HEK293 (cell line): ENCODE measurements around the gene DPY19L3.

Experiments used
- BCL11B ChIP-seq: fragments of 450-650 bp; formaldehyde crosslinking; IDR thresholded peaks from 2 replicates; pipeline ENCODE4 v1.5.1; 2016; ENCODE audit warnings: low read depth, missing biosample characterization, missing genetic modification characterization
- GLIS1 ChIP-seq: fragments of 450-650 bp; formaldehyde crosslinking; IDR thresholded peaks from 2 replicates; pipeline ENCODE4 v1.5.1; 2016; ENCODE audit warnings: missing biosample characterization, missing genetic modification characterization
- HOXC10 ChIP-seq: sonication (generic); formaldehyde crosslinking; IDR thresholded peaks from 2 replicates; pipeline ENCODE4 v1.8.1; 2023; ENCODE audit warnings: mild to moderate bottlenecking, missing genetic modification reagents
- INSM2 ChIP-seq: fragments of 450-650 bp; formaldehyde crosslinking; IDR thresholded peaks from 2 replicates; pipeline ENCODE4 v1.5.1; 2016; ENCODE audit warnings: missing biosample characterization, missing genetic modification characterization
- MZF1 ChIP-seq: fragments of 450-650 bp; formaldehyde crosslinking; IDR thresholded peaks from 2 replicates; pipeline ENCODE4 v1.5.1; 2017; ENCODE audit warnings: missing biosample characterization, missing genetic modification characterization, borderline replicate concordance
- PRDM2 ChIP-seq: fragments of 450-650 bp; formaldehyde crosslinking; IDR thresholded peaks from 2 replicates; pipeline ENCODE4 v1.5.1; 2016; ENCODE audit warnings: missing biosample characterization, missing genetic modification characterization, borderline replicate concordance
- TRIM28 ChIP-seq: IDR thresholded peaks from 2 replicates; pipeline ENCODE4 v1.6.1; 2011; ENCODE audit warnings: low read length, control low read depth, borderline replicate concordance
- TSHZ1 ChIP-seq: fragments of 450-650 bp; formaldehyde crosslinking; IDR thresholded peaks from 2 replicates; pipeline ENCODE4 v1.5.1; 2016; ENCODE audit warnings: missing biosample characterization, missing genetic modification characterization, borderline replicate concordance
- WT1 ChIP-seq: fragments of 450-650 bp; formaldehyde crosslinking; IDR thresholded peaks from 2 replicates; pipeline ENCODE4 v1.5.1; 2016; ENCODE audit warnings: missing biosample characterization, missing genetic modification characterization
- ZBTB21 ChIP-seq: fragments of 450-650 bp; formaldehyde crosslinking; IDR thresholded peaks from 2 replicates; pipeline ENCODE4 v1.5.1; 2017; ENCODE audit warnings: missing biosample characterization, missing genetic modification characterization
- ZBTB7A ChIP-seq: fragments of 450-650 bp; formaldehyde crosslinking; IDR thresholded peaks from 2 replicates; pipeline ENCODE4 v1.5.1; 2016; ENCODE audit warnings: low read depth, missing biosample characterization, missing genetic modification characterization
- ZNF18 ChIP-seq: fragments of 450-650 bp; formaldehyde crosslinking; IDR thresholded peaks from 2 replicates; pipeline ENCODE4 v1.5.1; 2016; ENCODE audit warnings: missing biosample characterization, missing genetic modification characterization
- ZNF266 ChIP-seq: fragments of 450-650 bp; formaldehyde crosslinking; IDR thresholded peaks from 2 replicates; pipeline ENCODE4 v1.5.1; 2016; ENCODE audit warnings: missing biosample characterization, missing genetic modification characterization, low read depth
- ZNF292 ChIP-seq: fragments of 450-650 bp; formaldehyde crosslinking; IDR thresholded peaks from 2 replicates; pipeline ENCODE4 v1.5.1; 2016; ENCODE audit warnings: low read depth, missing biosample characterization, missing genetic modification characterization, borderline replicate concordance
- ZNF302 ChIP-seq: fragments of 450-650 bp; formaldehyde crosslinking; IDR thresholded peaks from 2 replicates; pipeline ENCODE4 v1.5.1; 2016; ENCODE audit warnings: missing biosample characterization, missing genetic modification characterization, low read depth
- ZNF423 ChIP-seq: fragments of 450-650 bp; formaldehyde crosslinking; IDR thresholded peaks from 2 replicates; pipeline ENCODE4 v1.5.1; 2016; ENCODE audit warnings: missing biosample characterization, missing genetic modification characterization
- ZNF488 ChIP-seq: fragments of 450-650 bp; formaldehyde crosslinking; IDR thresholded peaks from 2 replicates; pipeline ENCODE4 v1.5.1; 2016; ENCODE audit warnings: missing biosample characterization, missing genetic modification characterization
- ZNF585B ChIP-seq: fragments of 450-650 bp; formaldehyde crosslinking; IDR thresholded peaks from 2 replicates; pipeline ENCODE4 v1.5.1; 2016; ENCODE audit warnings: missing biosample characterization, missing genetic modification characterization
- ZNF639 ChIP-seq: fragments of 450-650 bp; formaldehyde crosslinking; IDR thresholded peaks from 2 replicates; pipeline ENCODE4 v1.5.1; 2016; ENCODE audit warnings: missing biosample characterization, missing genetic modification characterization
- ZNF645 ChIP-seq: fragments of 450-650 bp; formaldehyde crosslinking; IDR thresholded peaks from 2 replicates; pipeline ENCODE4; 2016; ENCODE audit warnings: missing biosample characterization, missing genetic modification characterization
- ZNF76 ChIP-seq: fragments of 450-650 bp; formaldehyde crosslinking; IDR thresholded peaks from 2 replicates; pipeline ENCODE4; 2016; ENCODE audit warnings: low read depth, missing biosample characterization, missing genetic modification characterization, borderline replicate concordance
- ZNF785 ChIP-seq: fragments of 450-650 bp; formaldehyde crosslinking; IDR thresholded peaks from 2 replicates; pipeline ENCODE4 v1.5.1; 2016; ENCODE audit warnings: missing biosample characterization, missing genetic modification characterization
- ZSCAN16 ChIP-seq: fragments of 450-650 bp; formaldehyde crosslinking; IDR thresholded peaks from 2 replicates; pipeline ENCODE4 v1.5.1; 2016; ENCODE audit warnings: missing biosample characterization, missing genetic modification characterization

Gene DPY19L3

GRCh38 chr19:32373585-32374295 lies 31.8 kb upstream of the DPY19L3 start (continued):
- TF ChIP-seq ZNF645, result no peak
- TF ChIP-seq ZNF639 (tag by site-specific recombination), result peak; percentile 96
- no peak; the same call in 1 of the 2 replicates for TF ChIP-seq ZBTB7A (tag by site-specific recombination)
- TF ChIP-seq ZNF423, result no peak
- no peak for TF ChIP-seq ZNF302 (tag by site-specific recombination)
- TF ChIP-seq MZF1, result peak; percentile 86
- TF ChIP-seq ZNF76, result peak; percentile 68
- TF ChIP-seq GLIS1 (tag by site-specific recombination), result no peak
- no peak; the same call in 1 of the 2 replicates for TF ChIP-seq ZNF266 (tag by site-specific recombination)
- no peak; the same call in 1 of the 2 replicates for TF ChIP-seq ZNF488 (tag by site-specific recombination)
- TF ChIP-seq ZNF785, result peak; percentile 48; the same call in 1 of the 2 replicates
- 0 out of 2 replicates have a peak, but pooled peaks have one; percentile 50 for TF ChIP-seq WT1
- TF ChIP-seq PRDM2 (tag by site-specific recombination), result no peak
- TF ChIP-seq INSM2, result peak; percentile 99
- TF ChIP-seq ZSCAN16, result no peak
- no peak for TF ChIP-seq HOXC10 (CRISPR knock-in tag)
- no peak for TF ChIP-seq ZNF585B (tag by site-specific recombination)
- TF ChIP-seq TSHZ1 (tag by site-specific recombination), result peak; percentile 97
- TF ChIP-seq ZNF18 (tag by site-specific recombination), result no peak
- no peak for TF ChIP-seq BCL11B (tag by site-specific recombination)
- TF ChIP-seq ZBTB21 (tag by site-specific recombination), result peak; percentile 94
- TF ChIP-seq ZNF292 (tag by site-specific recombination), result no peak
- peak; percentile 85; the same call in 1 of the 2 replicates for TF ChIP-seq TRIM28
